GM12892 (cell line): ENCODE measurements around the gene SDF2L1.

Source experiments
- POLR2A ChIP-seq: IDR thresholded peaks from 2 replicates; pipeline ENCODE4 v1.6.1; 2011; ENCODE audit warnings: low read depth, low read length, control low read depth
- POLR2AphosphoS5 ChIP-seq: IDR thresholded peaks from 2 replicates; pipeline ENCODE4 v1.6.1; 2011; ENCODE audit warnings: low read depth, low read length, control low read depth
- TAF1 ChIP-seq: IDR thresholded peaks from 2 replicates; pipeline ENCODE4 v1.6.1; 2011; ENCODE audit warnings: low read depth, mild to moderate bottlenecking, control low read depth, low read length, borderline replicate concordance

GRCh38 chr22:21691816-21692215, 49.7 kb downstream of the SDF2L1 start:
- no peak for TF ChIP-seq POLR2A
- no peak for TF ChIP-seq POLR2AphosphoS5
- TF ChIP-seq TAF1: no peak
